Endothelial cell of umbilical vein (primary cell): Measurements from ENCODE around the gene HDGFL2. TPM values are rescaled to one million over a fixed set of nuclear protein-coding genes. Genes with fewer than 3 reads are reported as not detected.

Source experiments
- BruUV-seq: library from RNA; stranded (reverse); fragments of 400-500 nt; replicated peaks from 2 replicates; lab custom pipeline; 2021; lab: Mats Ljungman, UMichigan
- CTCF ChIA-PET: fragments of 300-600, 350-600 bp; sonication (Branson Sonifier 250); formaldehyde crosslinking; loops from one replicate; lab custom pipeline; 2021; ENCODE audit warnings: antibody characterized with exemption, inconsistent platforms; lab: Charles Lee
- POLR2A ChIA-PET: fragments of 300-600, 350-600 bp; sonication (Branson Sonifier 250); formaldehyde crosslinking; loops from one replicate; lab custom pipeline; 2021; ENCODE audit warnings: antibody characterized with exemption, inconsistent platforms; lab: Charles Lee
- DNase-seq: peaks from one replicate; pipeline ENCODE4 v3.0.0-alpha.2; 2011; ENCODE audit warnings: low read depth, low spot score
- FAIRE-seq: peaks from 2 replicates; lab custom pipeline; 2011; peaks lifted over from hg19 to GRCh38; lab: Jason Lieb, UNC
- H2AFZ ChIP-seq: 2 replicates; pipeline ENCODE4 v1.6.0; 2012; ENCODE audit warnings: low read depth, low read length, control low read depth, inconsistent platforms
- H3K27ac ChIP-seq: 2 replicates; pipeline ENCODE4 v1.5.1; 2011; ENCODE audit warnings: low read depth, mild to moderate bottlenecking, control low read depth, low read length, moderate library complexity; ENCODE audit not compliant: insufficient read depth
- H3K27me3 ChIP-seq, 2 experiments: 2 replicates each; pipeline versions ENCODE4 v1.6.0 to v1.6.1; 2011; ENCODE audit warnings: low read length in 2 of 2, mixed read lengths in 1 of 2; ENCODE audit not compliant: control insufficient read depth in 2 of 2, insufficient read depth in 2 of 2
- H3K36me3 ChIP-seq, 2 experiments: 2 replicates in 1 of 2; 3 replicates in 1 of 2; pipeline ENCODE4 v1.5.1; 2011; ENCODE audit warnings: low read length in 2 of 2, mild to moderate bottlenecking in 1 of 2, moderate library complexity in 1 of 2; ENCODE audit not compliant: control insufficient read depth in 2 of 2, insufficient read depth in 2 of 2; ENCODE audit errors: extremely low read depth in 1 of 2
- H3K4me1 ChIP-seq: 3 replicates; pipeline ENCODE4 v1.5.1; 2011; ENCODE audit warnings: mild to moderate bottlenecking, low read length; ENCODE audit not compliant: control insufficient read depth, insufficient read depth; ENCODE audit errors: extremely low read depth
- H3K4me2 ChIP-seq: 2 replicates; pipeline ENCODE4 v1.6.1; 2011; ENCODE audit warnings: low read length, control low read depth, mixed read lengths; ENCODE audit not compliant: insufficient read depth
- H3K4me3 ChIP-seq, 3 experiments: fragments of 200-600 bp in 1 of 3; sonication (generic), shearing (Covaris generic) in 1 of 3; replicated peaks in 1 of 3; 2 replicates each; pipeline ENCODE4 v1.5.1; 2011 to 2016; ENCODE audit warnings: control low read depth in 3 of 3, low read length in 3 of 3, mild to moderate bottlenecking in 2 of 3, inconsistent platforms in 1 of 3, low read depth in 1 of 3, moderate library complexity in 1 of 3; ENCODE audit not compliant: insufficient read depth in 1 of 3
- H3K79me2 ChIP-seq: 2 replicates; pipeline ENCODE4 v1.6.0; 2012; ENCODE audit warnings: low read length, inconsistent platforms; ENCODE audit not compliant: control insufficient read depth, insufficient read depth
- H3K9ac ChIP-seq: replicated peaks from 2 replicates; pipeline ENCODE3; 2011; ENCODE audit warnings: low read length, control low read depth; ENCODE audit not compliant: insufficient read depth; ENCODE audit errors: extremely low read depth
- H3K9me1 ChIP-seq: replicated peaks from 3 replicates; pipeline ENCODE4 v1.6.0; 2011; ENCODE audit warnings: mild to moderate bottlenecking, low read length; ENCODE audit not compliant: control insufficient read depth, insufficient read depth; ENCODE audit errors: extremely low read depth
- H3K9me3 ChIP-seq: replicated peaks from 2 replicates; pipeline ENCODE4 v1.5.1; 2012; ENCODE audit warnings: low read length, inconsistent platforms; ENCODE audit not compliant: control insufficient read depth, insufficient read depth
- H4K20me1 ChIP-seq: replicated peaks from 2 replicates; pipeline ENCODE3; 2011; ENCODE audit warnings: mild to moderate bottlenecking, low read length; ENCODE audit not compliant: control insufficient read depth, insufficient read depth; ENCODE audit errors: extremely low read depth
- CTCF ChIP-seq, 2 donors: IDR thresholded peaks; 1 replicate in 1 of 2; 2 replicates in 1 of 2; pipeline ENCODE4 v1.5.1; 2011; ENCODE audit warnings: low read length in 2 of 2, mild to moderate bottlenecking in 2 of 2, moderate library complexity in 2 of 2, control low read depth in 1 of 2, inconsistent platforms in 1 of 2, low read depth in 1 of 2; ENCODE audit not compliant: insufficient read depth in 1 of 2; ENCODE audit errors: extremely low read depth in 1 of 2
- EZH2 ChIP-seq: IDR thresholded peaks from 2 replicates; pipeline ENCODE4 v1.6.1; 2012; ENCODE audit warnings: borderline replicate concordance, low read depth, mild to moderate bottlenecking, moderate library complexity, low read length, inconsistent platforms; ENCODE audit not compliant: severe bottlenecking
- FOS ChIP-seq: IDR thresholded peaks from 2 replicates; pipeline ENCODE4 v1.6.1; 2011; ENCODE audit warnings: mild to moderate bottlenecking, low read length, moderate library complexity, borderline replicate concordance; ENCODE audit not compliant: insufficient read depth
- GATA2 ChIP-seq: IDR thresholded peaks from 2 replicates; pipeline ENCODE4 v1.7.0; 2011; ENCODE audit warnings: low read depth, mild to moderate bottlenecking, moderate library complexity, mixed read lengths, low read length; ENCODE audit not compliant: insufficient read length, insufficient read depth
- JUN ChIP-seq: IDR thresholded peaks from 2 replicates; pipeline ENCODE4 v1.6.1; 2011; ENCODE audit warnings: borderline replicate concordance, low read depth; ENCODE audit not compliant: insufficient read length, insufficient read depth
- MAX ChIP-seq: IDR thresholded peaks from 2 replicates; pipeline ENCODE4 v1.6.1; 2011; ENCODE audit not compliant: insufficient read depth, insufficient read length
- MYC ChIP-seq: IDR thresholded peaks from one replicate; pipeline ENCODE4 v1.6.1; 2011; ENCODE audit warnings: mild to moderate bottlenecking, low read depth, low read length
- POLR2A ChIP-seq: IDR thresholded peaks from 2 replicates; pipeline ENCODE4 v1.6.1; 2012; ENCODE audit warnings: low read depth, mild to moderate bottlenecking, control low read depth, low read length
- POLR2AphosphoS5 ChIP-seq: IDR thresholded peaks from 2 replicates; pipeline ENCODE4 v1.6.1; 2012; ENCODE audit warnings: low read depth, mild to moderate bottlenecking, control low read depth, low read length, moderate library complexity; ENCODE audit not compliant: insufficient read depth
- dilution Hi-C: fragments of 300-500 bp; cut with MboI; formaldehyde crosslinking; loops from one replicate; pipeline ENCODE4 v1.15.0; 2019; ENCODE audit warnings: low sequenced_read_pairs; ENCODE audit not compliant: extremely low pct_ligation_motif_present
- intact Hi-C: fragments of 100-400 bp; cut with micrococcal nuclease; formaldehyde crosslinking; loops from one replicate; pipeline ENCODE4 v1.10.0; 2022
- polyA plus RNA-seq, 4 experiments: library from polyadenylated mRNA; depleted of rRNA in 3 of 4; stranded (reverse) in 3 of 4; unstranded in 1 of 4; fragments of >200 nt; gene quantifications; 2 replicates each; pipeline versions ENCODE4 v1.2.1 to v1.2.3, GENCODE V29; 2011 to 2012; ENCODE audit warnings: missing spikeins in 1 of 4
- total RNA-seq: library from RNA; stranded (reverse); gene quantifications from 2 replicates; pipeline ENCODE4 v1.2.3, GENCODE V29; 2021

Gene HDGFL2
- total and polyA plus RNA-seq, 2 donors (not counting 3 experiments of a cell fraction or from before 2014, with no cell fraction given) = 39.1 to 79.6 TPM

GRCh38 chr19:4521888-4522242 lies 49.8 kb downstream of the HDGFL2 start:
- CTCF ChIA-PET = interaction anchor here (2.0 to 2.1 kb wide), 2 partner anchors 114 to 255 kb away, joined by 4 to 15 read pairs; no protein-coding TSS in a partner anchor
- TF ChIP-seq FOS (no peak), JUN (no peak), MYC (no peak), GATA2 (no peak), POLR2AphosphoS5 (no peak), EZH2 (no peak), POLR2A (no peak), CTCF (IDR thresholded peaks at IDR 0.05; ENCODE audit: extremely low read depth in 1 of 2, insufficient read depth in 1 of 2, low read depth in 1 of 2, low read length in 2 of 2) (no peak), MAX (no peak)
- intact Hi-C loops = no loop called here

More at GRCh38 chr19:4521888-4522242, 49.8 kb downstream of the HDGFL2 start:
- Histone ChIP-seq H4K20me1 (no peaks in the 10 kb centered on the region), H3K36me3 (no peaks in the 10 kb centered on the region), H3K27ac (no peak overlapping the region), H3K79me2 (no peaks in the 10 kb centered on the region), H2AFZ (no peak overlapping the region), H3K9me1 (no peaks in the 10 kb centered on the region), H3K27me3 (no peaks in the 10 kb centered on the region), H3K4me3 (no peak overlapping the region), H3K4me1 (no peaks in the 10 kb centered on the region), H3K4me2 (no peak overlapping the region), H3K9ac (no peak overlapping the region), H3K9me3 (no peaks in the 10 kb centered on the region)
- no peak for FAIRE-seq
- dilution Hi-C loops = no loop called here
- DNase-seq = no peak
- POLR2A ChIA-PET = no interaction called here
- no TSS peak for BruUV-seq
